Measurements from ENCODE around the gene CCDC149.

DNA sequence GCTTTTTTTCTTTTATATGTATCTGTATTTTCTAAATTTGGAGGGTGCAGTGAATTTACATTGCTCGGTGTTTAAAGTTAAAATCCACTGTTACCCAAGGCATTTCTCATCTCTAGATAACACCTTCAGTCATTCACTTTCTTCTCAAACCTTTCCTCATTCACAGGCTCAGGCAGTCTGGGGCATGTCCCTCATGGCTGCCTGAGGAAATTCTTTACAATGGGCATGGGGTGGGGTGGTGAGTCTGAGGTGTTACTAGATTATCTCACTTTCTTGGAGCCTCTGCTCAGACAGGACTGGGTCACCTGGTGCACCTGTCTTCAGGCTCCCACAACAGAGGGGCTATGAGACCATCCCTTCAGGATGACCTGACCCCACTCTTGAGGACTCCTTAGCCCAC lies 17.4 kb downstream of the CCDC149 start:
- TF ChIP-seq, protein P1, sequence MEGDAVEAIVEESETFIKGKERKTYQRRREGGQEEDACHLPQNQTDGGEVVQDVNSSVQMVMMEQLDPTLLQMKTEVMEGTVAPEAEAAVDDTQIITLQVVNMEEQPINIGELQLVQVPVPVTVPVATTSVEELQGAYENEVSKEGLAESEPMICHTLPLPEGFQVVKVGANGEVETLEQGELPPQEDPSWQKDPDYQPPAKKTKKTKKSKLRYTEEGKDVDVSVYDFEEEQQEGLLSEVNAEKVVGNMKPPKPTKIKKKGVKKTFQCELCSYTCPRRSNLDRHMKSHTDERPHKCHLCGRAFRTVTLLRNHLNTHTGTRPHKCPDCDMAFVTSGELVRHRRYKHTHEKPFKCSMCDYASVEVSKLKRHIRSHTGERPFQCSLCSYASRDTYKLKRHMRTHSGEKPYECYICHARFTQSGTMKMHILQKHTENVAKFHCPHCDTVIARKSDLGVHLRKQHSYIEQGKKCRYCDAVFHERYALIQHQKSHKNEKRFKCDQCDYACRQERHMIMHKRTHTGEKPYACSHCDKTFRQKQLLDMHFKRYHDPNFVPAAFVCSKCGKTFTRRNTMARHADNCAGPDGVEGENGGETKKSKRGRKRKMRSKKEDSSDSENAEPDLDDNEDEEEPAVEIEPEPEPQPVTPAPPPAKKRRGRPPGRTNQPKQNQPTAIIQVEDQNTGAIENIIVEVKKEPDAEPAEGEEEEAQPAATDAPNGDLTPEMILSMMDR (IDR thresholded peaks at IDR 0.05), result no peak
- no peak for TF ChIP-seq REST (IDR thresholded peaks at IDR 0.05; ENCODE audit: insufficient read depth in 1 of 2, low read depth in 2 of 2, low read length in 1 of 2)
- no peak for TF ChIP-seq POLR2AphosphoS5 (IDR thresholded peaks at IDR 0.05; ENCODE audit: low read depth, low read length)
- no peak for TF ChIP-seq TCF7L2 (IDR thresholded peaks at IDR 0.05; ENCODE audit: low read depth, low read length)
- TF ChIP-seq SIN3A (IDR thresholded peaks at IDR 0.05; ENCODE audit: borderline replicate concordance, insufficient read depth, low read depth, low read length), result no peak

All from Panc1 (cell line).